ENCODE measurements around the gene LRTM2.

LRTM2 gene

DNA sequence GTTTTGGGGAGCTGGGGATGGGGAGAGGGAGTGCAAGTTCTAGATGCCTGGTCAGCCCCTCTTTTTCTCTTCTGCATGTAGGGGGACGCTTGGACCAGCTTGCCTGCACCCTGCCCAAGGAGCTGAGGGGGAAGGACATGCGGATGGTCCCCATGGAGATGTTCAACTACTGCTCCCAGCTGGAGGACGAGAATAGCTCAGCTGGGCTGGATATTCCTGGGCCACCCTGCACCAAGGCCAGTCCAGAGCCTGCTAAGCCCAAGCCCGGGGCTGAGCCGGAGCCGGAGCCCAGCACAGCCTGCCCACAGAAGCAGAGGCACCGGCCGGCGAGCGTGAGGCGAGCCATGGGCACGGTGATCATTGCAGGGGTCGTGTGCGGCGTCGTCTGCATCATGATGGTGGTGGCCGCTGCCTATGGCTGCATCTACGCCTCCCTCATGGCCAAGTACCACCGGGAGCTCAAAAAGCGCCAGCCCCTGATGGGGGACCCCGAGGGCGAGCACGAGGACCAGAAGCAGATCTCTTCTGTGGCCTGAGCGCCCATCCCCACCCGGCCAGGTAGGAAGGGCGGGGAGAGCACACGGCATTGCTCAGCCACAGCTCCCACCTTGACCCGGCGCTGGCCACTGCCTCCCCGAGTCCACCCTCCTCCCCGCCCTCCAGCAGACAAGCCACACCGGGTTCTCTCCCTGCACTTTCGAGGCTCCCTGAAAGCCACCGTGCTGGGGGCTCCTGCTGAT is 14.0 kb downstream of the LRTM2 start:
- TF ChIP-seq CTCF (IDR thresholded peaks at IDR 0.05; ENCODE audit: low read depth, low read length): no peak
- DNase-seq (ENCODE audit: extremely low read depth, low read depth): no peak

DNA sequence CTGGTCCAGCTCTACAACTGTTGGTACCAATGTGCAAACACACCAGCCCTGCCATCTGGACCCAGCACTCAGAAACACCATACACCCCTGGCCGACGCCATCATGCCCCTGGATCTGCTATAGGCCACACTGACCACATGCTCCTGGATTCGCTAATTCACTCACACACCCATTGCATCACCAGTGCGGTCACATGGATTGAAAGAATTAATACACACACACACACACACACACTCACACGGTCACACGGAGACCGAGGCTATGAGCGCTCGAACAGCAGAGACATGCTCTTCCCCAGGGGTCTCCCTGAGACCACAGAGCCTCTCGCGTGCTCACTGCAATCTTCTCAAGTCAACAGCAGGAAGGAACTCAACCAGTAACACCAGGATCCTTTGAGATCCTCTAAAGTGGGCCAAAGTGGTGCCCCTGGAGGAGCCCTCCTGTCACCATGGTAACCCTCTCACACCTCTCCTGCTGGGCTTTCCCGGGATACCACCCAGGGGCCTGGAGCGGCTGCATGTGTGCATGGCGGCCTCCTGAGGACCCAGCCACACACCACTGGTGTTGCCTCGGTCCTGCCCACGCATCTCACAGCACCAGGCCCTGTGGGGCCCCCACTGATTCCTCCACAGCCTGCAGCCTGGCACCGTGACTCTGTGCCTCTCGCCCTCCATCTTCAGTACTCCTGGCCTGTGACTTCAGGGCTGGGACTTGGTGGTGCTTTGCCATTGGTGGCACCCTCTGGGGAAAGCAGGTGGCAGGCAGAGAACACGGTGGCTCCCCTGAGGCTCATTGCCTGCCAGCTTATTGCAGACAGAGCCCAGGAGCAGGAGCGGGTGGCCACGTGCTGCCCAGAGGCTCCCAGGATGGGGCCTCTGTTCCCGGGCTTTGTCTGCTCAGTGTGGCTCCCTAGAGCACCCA is 15.1 kb downstream of the LRTM2 start:
- DNase-seq (ENCODE audit: extremely low read depth, low read depth): no peak
- TF ChIP-seq CTCF (IDR thresholded peaks at IDR 0.05; ENCODE audit: low read depth, low read length): no peak

GRCh38 chr12:1836241-1836803 is 16.0 kb downstream of the LRTM2 start:
- DNase-seq (ENCODE audit: extremely low read depth, low read depth): no peak
- no peak for TF ChIP-seq CTCF (IDR thresholded peaks at IDR 0.05; ENCODE audit: low read depth, low read length)

GRCh38 chr12:1836854-1837421 is 16.6 kb downstream of the LRTM2 start:
- no peak for DNase-seq (ENCODE audit: extremely low read depth, low read depth)

GRCh38 chr12:1837541-1838204 is 17.3 kb downstream of the LRTM2 start:
- no peak for DNase-seq (ENCODE audit: extremely low read depth, low read depth)
- no peak for TF ChIP-seq CTCF (IDR thresholded peaks at IDR 0.05; ENCODE audit: low read depth, low read length)

More at GRCh38 chr12:1836854-1837421, 16.6 kb downstream of the LRTM2 start:
- no peak for TF ChIP-seq CTCF (IDR thresholded peaks at IDR 0.05; ENCODE audit: low read depth, low read length)

DNA sequence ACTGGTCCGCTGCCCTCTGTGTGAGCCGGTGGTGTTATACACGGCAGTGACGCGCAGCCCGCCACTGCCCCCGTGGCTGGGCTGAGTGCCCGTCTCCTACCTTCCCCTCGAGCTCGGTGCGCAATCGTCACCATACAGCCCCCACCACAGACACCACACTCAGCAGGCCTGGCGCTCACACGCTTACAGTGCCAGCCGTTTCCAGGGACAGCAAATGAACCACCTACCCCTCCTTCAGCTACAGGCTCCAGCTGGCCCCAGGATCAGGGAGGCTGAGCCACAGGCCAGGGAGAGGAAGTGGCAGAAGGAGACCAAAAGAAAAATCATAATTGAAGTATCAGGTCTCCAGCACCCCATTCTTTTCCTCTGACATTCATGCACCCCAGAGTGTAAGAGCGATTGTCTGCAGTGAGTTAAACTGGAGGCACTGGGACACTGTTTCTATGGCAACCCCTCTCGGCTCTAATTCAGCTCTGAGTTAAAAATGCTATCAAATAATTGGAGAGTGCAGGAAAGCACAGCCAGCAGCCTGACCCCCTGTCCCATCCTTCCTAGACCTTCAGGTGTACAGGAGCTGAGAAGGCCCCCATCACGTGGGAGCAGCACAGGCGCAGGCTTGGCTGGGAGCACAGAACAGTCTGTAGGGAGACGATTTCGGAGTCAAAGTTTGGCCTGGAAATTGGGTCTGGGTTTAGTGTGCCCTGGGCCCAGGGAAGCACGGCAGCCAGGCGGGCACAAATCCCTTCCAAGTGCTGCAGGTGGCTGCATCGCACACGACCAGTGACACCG is 18.0 kb downstream of the LRTM2 start:
- DNase-seq (ENCODE audit: extremely low read depth, low read depth): no peak
- TF ChIP-seq CTCF (IDR thresholded peaks at IDR 0.05; ENCODE audit: low read depth, low read length): no peak
